ENCODE results near the gene COX8C. TPM values are rescaled to one million over a fixed set of nuclear protein-coding genes. Genes with fewer than 3 reads are reported as not detected.
"Not testable (repeated sequence)": the region's sequence is repeated elsewhere in the genome, so short reads cannot be mapped to it uniquely, and the experiment has no call there.

COX8C gene
- polyA plus RNA-seq, 3 donors from 2014 or later = not detected

GRCh38 chr14:93330609-93331000 lies 16.4 kb upstream of the COX8C start:
- no peak for DNase-seq
- Mint-ChIP-seq H3K4me3 (peak overlapping the region in 4 of 5 donors; percentile 67 to 96 (median 94)), H3K27ac (peak overlapping the region in 4 of 6 donors; percentile 6 to 97 (median 82))

GRCh38 chr14:93331002-93331727 lies 15.8 kb upstream of the COX8C start:
- peaks cover 5 to 11% (median 9%) of the 10 kb centered on the region in 3 donors for H3K27me3 Mint-ChIP-seq (ENCODE audit: low read depth in 3 of 3)
- no peak for DNase-seq
- peak overlapping the region; percentile 71 to 97 (median 92) for H3K27ac Mint-ChIP-seq
- H3K9me3 Mint-ChIP-seq = no peaks in the 10 kb centered on the region
- no peaks in the 10 kb centered on the region for H3K36me3 Mint-ChIP-seq
- peak overlapping the region; percentile 67 to 96 (median 94) for H3K4me3 Mint-ChIP-seq
- peaks cover 45 to 66% of the 10 kb centered on the region in 2 donors for H3K4me1 Mint-ChIP-seq

More at GRCh38 chr14:93330609-93331000, 16.4 kb upstream of the COX8C start:
- H3K27me3 Mint-ChIP-seq (ENCODE audit: low read depth in 3 of 3) = peaks cover 5 to 11% (median 9%) of the 10 kb centered on the region in 3 donors
- H3K9me3 Mint-ChIP-seq = no peaks in the 10 kb centered on the region
- no peaks in the 10 kb centered on the region for H3K36me3 Mint-ChIP-seq
- peaks cover 45 to 66% of the 10 kb centered on the region in 2 donors for H3K4me1 Mint-ChIP-seq

- no peak for DNase-seq
- H3K27me3 Mint-ChIP-seq (ENCODE audit: low read depth in 3 of 3) = peaks cover 5 to 11% (median 9%) of the 10 kb centered on the region in 3 donors
- H3K27ac Mint-ChIP-seq = peak overlapping the region; percentile 90 to 97 (median 94)
- no peaks in the 10 kb centered on the region for H3K36me3 Mint-ChIP-seq
- peak overlapping the region; percentile 91 to 96 (median 94) for H3K4me3 Mint-ChIP-seq
- H3K4me1 Mint-ChIP-seq = peaks cover 45 to 66% of the 10 kb centered on the region in 2 donors
- H3K9me3 Mint-ChIP-seq = no peaks in the 10 kb centered on the region
These were observed 15.1 kb upstream of the COX8C start for GRCh38 chr14:93331728-93332396.

GRCh38 chr14:93332397-93332852 lies 14.6 kb upstream of the COX8C start:
- Mint-ChIP-seq H3K36me3 (no peaks in the 10 kb centered on the region), H3K4me3 (peak overlapping the region; percentile 93 to 96 (median 94)), H3K4me1 (peaks cover 45 to 61% of the 10 kb centered on the region in 2 donors), H3K9me3 (no peaks in the 10 kb centered on the region), H3K27ac (peak overlapping the region in 5 of 6 donors; percentile 92 to 97 (median 94)), H3K27me3 (ENCODE audit: low read depth in 3 of 3) (peaks cover 5 to 11% (median 9%) of the 10 kb centered on the region in 3 donors)
- no peak for DNase-seq

GRCh38 chr14:93332853-93333630 lies 13.9 kb upstream of the COX8C start, which contains the start of gene BTBD7:
Gene BTBD7 (minus strand): TSS chr14:93333036. CDS start chr14:93296051, 36,985 bp downstream.
- Mint-ChIP-seq H3K4me1 (peaks cover 40 to 55% of the 10 kb centered on the region in 2 donors), H3K9me3 (no peaks in the 10 kb centered on the region), H3K36me3 (no peaks in the 10 kb centered on the region), H3K4me3 (peak within 1 kb of the TSS; percentile 93 to 96 (median 94)), H3K27ac (peak within 1 kb of the TSS; percentile 92 to 97 (median 94)), H3K27me3 (ENCODE audit: low read depth in 3 of 3) (peaks cover 5 to 11% (median 9%) of the 10 kb centered on the region in 3 donors)
- DNase-seq = peak; percentile 92 to 94 (median 93)

GRCh38 chr14:93333631-93334103 lies 13.3 kb upstream of the COX8C start:
- Mint-ChIP-seq H3K9me3 (no peaks in the 10 kb centered on the region), H3K4me3 (peak overlapping the region; percentile 89 to 96 (median 92)), H3K27ac (peak overlapping the region; percentile 92 to 95 (median 93)), H3K4me1 (peaks cover 37 to 50% of the 10 kb centered on the region in 2 donors), H3K27me3 (ENCODE audit: low read depth in 3 of 3) (peaks cover 5 to 11% (median 9%) of the 10 kb centered on the region in 3 donors), H3K36me3 (no peaks in the 10 kb centered on the region)
- no peak for DNase-seq

- no peak overlapping the region for H3K27ac Mint-ChIP-seq
These were observed 9.7 kb upstream of the COX8C start for GRCh38 chr14:93337143-93337753.

GRCh38 chr14:93337884-93338283 lies 9.1 kb upstream of the COX8C start:
- H3K4me1 Mint-ChIP-seq = peaks cover 11 to 15% of the 10 kb centered on the region in 2 donors
- H3K4me3 Mint-ChIP-seq = no peak overlapping the region
- peaks cover 0 to 3% (median 0%) of the 10 kb centered on the region in 3 donors for H3K36me3 Mint-ChIP-seq
- peaks cover 6 to 9% (median 6%) of the 10 kb centered on the region in 3 donors for H3K27me3 Mint-ChIP-seq (ENCODE audit: low read depth in 3 of 3)
- no peaks in the 10 kb centered on the region for H3K9me3 Mint-ChIP-seq
- H3K27ac Mint-ChIP-seq = no peak overlapping the region
- no peak for DNase-seq

More at GRCh38 chr14:93337143-93337753, 9.7 kb upstream of the COX8C start:
- H3K9me3 Mint-ChIP-seq = no peaks in the 10 kb centered on the region
- peaks cover 0 to 3% (median 0%) of the 10 kb centered on the region in 3 donors for H3K36me3 Mint-ChIP-seq
- DNase-seq = no peak
- H3K4me1 Mint-ChIP-seq = peaks cover 11 to 15% of the 10 kb centered on the region in 2 donors
- peaks cover 6 to 9% (median 9%) of the 10 kb centered on the region in 3 donors for H3K27me3 Mint-ChIP-seq (ENCODE audit: low read depth in 3 of 3)
- H3K4me3 Mint-ChIP-seq = no peak overlapping the region

GRCh38 chr14:93343266-93343665 lies 3.7 kb upstream of the COX8C start:
- Mint-ChIP-seq H3K4me1 (no peaks in the 10 kb centered on the region), H3K4me3 (no peak overlapping the region), H3K27ac (no peak overlapping the region), H3K27me3 (ENCODE audit: low read depth in 3 of 3) (peaks cover 0 to 6% (median 1%) of the 10 kb centered on the region in 3 donors), H3K36me3 (peaks cover 0 to 3% (median 0%) of the 10 kb centered on the region in 3 donors), H3K9me3 (no peaks in the 10 kb centered on the region)
- DNase-seq = no peak

GRCh38 chr14:93343797-93344196 lies 3.2 kb upstream of the COX8C start:
- Mint-ChIP-seq H3K9me3 (no peaks in the 10 kb centered on the region), H3K36me3 (peaks cover 0 to 3% (median 0%) of the 10 kb centered on the region in 3 donors), H3K4me3 (no peak overlapping the region), H3K27me3 (ENCODE audit: low read depth in 3 of 3) (peaks cover 0 to 8% (median 1%) of the 10 kb centered on the region in 3 donors), H3K4me1 (no peaks in the 10 kb centered on the region), H3K27ac (no peak overlapping the region)
- no peak for DNase-seq

GRCh38 chr14:93347850-93348249 lies 868 bp downstream of the COX8C start:
- H3K36me3 Mint-ChIP-seq = no peaks in the 10 kb centered on the region
- no peak for DNase-seq
- no peak overlapping the region for H3K4me3 Mint-ChIP-seq
- no peaks in the 10 kb centered on the region for H3K9me3 Mint-ChIP-seq
- no peak overlapping the region for H3K27ac Mint-ChIP-seq
- no peaks in the 10 kb centered on the region for H3K4me1 Mint-ChIP-seq
- H3K27me3 Mint-ChIP-seq (ENCODE audit: low read depth in 3 of 3) = peaks cover 0 to 14% (median 0%) of the 10 kb centered on the region in 3 donors

GRCh38 chr14:93348292-93348691 lies 1.3 kb downstream of the COX8C start:
- Mint-ChIP-seq H3K36me3 (no peaks in the 10 kb centered on the region), H3K4me3 (no peak overlapping the region), H3K27me3 (ENCODE audit: low read depth in 3 of 3) (peaks cover 0 to 14% (median under 1%) of the 10 kb centered on the region in 3 donors), H3K27ac (no peak overlapping the region), H3K9me3 (no peaks in the 10 kb centered on the region), H3K4me1 (no peaks in the 10 kb centered on the region)
- DNase-seq = no peak

- not testable (repeated sequence) for H3K9me3 Mint-ChIP-seq; H3K27me3 Mint-ChIP-seq (ENCODE audit: low read depth in 3 of 3); DNase-seq; H3K4me1 Mint-ChIP-seq; H3K36me3 Mint-ChIP-seq; H3K4me3 Mint-ChIP-seq; H3K27ac Mint-ChIP-seq
These were observed 7.9 kb downstream of the COX8C start for GRCh38 chr14:93354873-93355272.

Measured in immature natural killer cell (primary cell).